GM10248 (cell line): ENCODE measurements around the gene PPP1R2C.

Experiments used
- CTCF ChIA-PET: fragments of 300-600 bp; sonication (Branson Sonifier 250); formaldehyde crosslinking; extraction: SDS; loops from one replicate; lab custom pipeline; 2021; ENCODE audit warnings: antibody characterized with exemption; lab: Yijun Ruan, JAX
- POLR2A ChIA-PET: fragments of 350-650 bp; sonication (Branson Sonifier 250); formaldehyde crosslinking; extraction: SDS; loops from one replicate; lab custom pipeline; 2020; ENCODE audit warnings: antibody characterized with exemption; lab: Yijun Ruan, JAX
- DNase-seq: peaks from one replicate; pipeline ENCODE4 v3.0.0; 2012; ENCODE audit errors: extremely low spot score
- CTCF ChIP-seq: IDR thresholded peaks from 2 replicates; pipeline ENCODE4 v1.5.1; 2012; ENCODE audit warnings: mild to moderate bottlenecking, low read depth; ENCODE audit errors: extremely low read depth, missing control alignments, control extremely low read depth

PPP1R2C gene

GRCh38 chrX:42778096-42778495 lies at the start of gene PPP1R2C:
Gene PPP1R2C, minus strand, starts transcription at chrX:42778163. Its CDS starts 84 bp downstream, at chrX:42778079.
- TF ChIP-seq CTCF, result no peak
- POLR2A ChIA-PET, result no interaction called here
- CTCF ChIA-PET, result interaction anchor here (1.2 kb wide), 1 partner anchor 9 kb away, joined by 3 read pairs; no protein-coding TSS in a partner anchor
- no peak for DNase-seq

- DNase-seq, result no peak
- no peak for TF ChIP-seq CTCF
- CTCF ChIA-PET, result no interaction called here
- POLR2A ChIA-PET, result no interaction called here
Observed at GRCh38 chrX:42825201-42825600, 47.2 kb upstream of the PPP1R2C start.

GRCh38 chrX:42824541-42824940 lies 46.6 kb upstream of the PPP1R2C start:
- CTCF ChIA-PET, result no interaction called here

GRCh38 chrX:42823443-42823842 lies 45.5 kb upstream of the PPP1R2C start:
- POLR2A ChIA-PET, result no interaction called here
- no peak for TF ChIP-seq CTCF
- no peak for DNase-seq
- CTCF ChIA-PET, result interaction anchor here (1.1 kb wide), 1 partner anchor 17 kb away, joined by 3 read pairs; no protein-coding TSS in a partner anchor

More at GRCh38 chrX:42824541-42824940, 46.6 kb upstream of the PPP1R2C start:
- POLR2A ChIA-PET, result no interaction called here
- no peak for TF ChIP-seq CTCF
- DNase-seq, result no peak

GRCh38 chrX:42821803-42822443 lies 44.0 kb upstream of the PPP1R2C start:
- no peak for TF ChIP-seq CTCF

GRCh38 chrX:42818151-42818921 lies 40.4 kb upstream of the PPP1R2C start:
- DNase-seq, result no peak
- ChIA-PET CTCF (no interaction called here), POLR2A (no interaction called here)
- no peak for TF ChIP-seq CTCF

More at GRCh38 chrX:42821803-42822443, 44.0 kb upstream of the PPP1R2C start:
- CTCF ChIA-PET, result no interaction called here
- no peak for DNase-seq
- POLR2A ChIA-PET, result no interaction called here
